Esophagus (tissue), 2 donors: ENCODE data around the gene DSTN. TPM values are rescaled to one million over a fixed set of nuclear protein-coding genes. Genes with fewer than 3 reads are reported as not detected.

Experiments used
- H3K27ac ChIP-seq, 2 donors: one replicate each; pipeline ENCODE4 v1.5.1; 2013; ENCODE audit warnings: low read depth in 2 of 2, mild to moderate bottlenecking in 2 of 2, inconsistent platforms in 1 of 2, low read length in 1 of 2, moderate library complexity in 1 of 2
- H3K27me3 ChIP-seq, 2 donors: one replicate each; pipeline ENCODE4 v1.6.1; 2013; ENCODE audit warnings: low read length in 2 of 2, control low read depth in 1 of 2, mild to moderate bottlenecking in 1 of 2; ENCODE audit not compliant: insufficient read depth in 2 of 2, control insufficient read depth in 1 of 2
- H3K36me3 ChIP-seq, 2 donors: one replicate each; pipeline ENCODE4 v1.6.1; 2013; ENCODE audit warnings: low read length in 1 of 2; ENCODE audit not compliant: control insufficient read depth in 2 of 2, insufficient read depth in 2 of 2
- H3K4me1 ChIP-seq, 2 donors: one replicate each; pipeline ENCODE4 v1.6.1; 2013; ENCODE audit warnings: low read length in 1 of 2; ENCODE audit not compliant: control insufficient read depth in 2 of 2, insufficient read depth in 2 of 2
- H3K4me3 ChIP-seq, 2 donors: one replicate each; pipeline ENCODE4 v1.5.1; 2013; ENCODE audit warnings: low read length in 2 of 2, mild to moderate bottlenecking in 2 of 2, low read depth in 1 of 2, moderate library complexity in 1 of 2
- H3K9me3 ChIP-seq, 2 donors: one replicate each; pipeline ENCODE4 v1.6.1; 2013; ENCODE audit warnings: mild to moderate bottlenecking in 2 of 2, low read depth in 1 of 2, low read length in 1 of 2, moderate library complexity in 1 of 2; ENCODE audit not compliant: control insufficient read depth in 2 of 2, insufficient read depth in 1 of 2
- WGBS, 2 donors: extraction: QIAGEN DNeasy Blood & Tissue Kit; methylation state at CpG; one replicate each; pipeline ENCODE4 v1.1.7; 2013; 5-methylcytosine and 5-hydroxymethylcytosine counted together
- polyA plus RNA-seq, 2 donors: library from polyadenylated mRNA; stranded (reverse); fragments of 200-250 nt; gene quantifications; one replicate each; pipeline ENCODE4 v1.2.3, GENCODE V29; 2013
- donor health status: healthy with polysubstance abuse.
- donor health status: Bipolar disorder and iron deficiency.

Gene DSTN
- polyA plus RNA-seq, 2 donors: 301 to 455 TPM

DNA sequence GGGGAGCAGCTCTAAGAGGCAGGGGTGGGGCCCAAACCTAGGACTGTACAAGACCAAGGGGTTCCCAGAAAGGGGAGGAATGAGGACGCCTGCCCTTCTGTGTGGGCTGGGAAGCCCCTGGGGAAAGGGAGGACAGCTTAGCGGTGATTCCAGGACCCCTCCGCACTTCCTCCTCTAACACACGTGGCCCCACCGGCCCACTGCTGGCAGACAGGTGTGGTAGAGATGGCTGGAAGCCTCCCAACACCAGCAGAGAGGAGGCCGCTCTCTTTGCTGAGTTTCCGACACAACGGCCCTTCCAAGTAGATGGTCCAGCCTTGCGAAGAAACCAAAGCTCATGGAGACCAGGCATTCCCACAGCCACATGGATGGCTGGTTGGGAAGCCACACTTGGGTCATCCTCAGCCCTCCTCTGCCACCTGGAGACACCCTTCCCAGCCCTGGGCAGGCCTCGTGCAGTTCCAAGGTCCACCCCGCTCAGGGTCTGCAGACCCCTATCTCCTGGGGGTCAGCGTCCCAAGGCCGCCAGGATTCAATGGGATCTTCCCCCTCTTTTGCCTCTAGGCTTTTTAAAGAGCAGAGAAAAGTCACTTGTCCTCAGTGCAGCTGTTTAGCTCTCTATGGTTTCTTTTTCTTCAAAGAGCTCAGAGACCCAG is 68.2 kb downstream of the DSTN start:
- Histone ChIP-seq H3K4me3 (no peak overlapping the region), H3K4me1 (peaks cover 0 to 7% of the 10 kb centered on the region in 2 donors), H3K27ac (no peak overlapping the region), H3K9me3 (no peaks in the 10 kb centered on the region), H3K27me3 (no peaks in the 10 kb centered on the region), H3K36me3 (peaks cover 4 to 83% of the 10 kb centered on the region in 2 donors)
- 80 to 85% methylated on average over 13 of the region's 13 CpGs for WGBS, 2 donors

DNA sequence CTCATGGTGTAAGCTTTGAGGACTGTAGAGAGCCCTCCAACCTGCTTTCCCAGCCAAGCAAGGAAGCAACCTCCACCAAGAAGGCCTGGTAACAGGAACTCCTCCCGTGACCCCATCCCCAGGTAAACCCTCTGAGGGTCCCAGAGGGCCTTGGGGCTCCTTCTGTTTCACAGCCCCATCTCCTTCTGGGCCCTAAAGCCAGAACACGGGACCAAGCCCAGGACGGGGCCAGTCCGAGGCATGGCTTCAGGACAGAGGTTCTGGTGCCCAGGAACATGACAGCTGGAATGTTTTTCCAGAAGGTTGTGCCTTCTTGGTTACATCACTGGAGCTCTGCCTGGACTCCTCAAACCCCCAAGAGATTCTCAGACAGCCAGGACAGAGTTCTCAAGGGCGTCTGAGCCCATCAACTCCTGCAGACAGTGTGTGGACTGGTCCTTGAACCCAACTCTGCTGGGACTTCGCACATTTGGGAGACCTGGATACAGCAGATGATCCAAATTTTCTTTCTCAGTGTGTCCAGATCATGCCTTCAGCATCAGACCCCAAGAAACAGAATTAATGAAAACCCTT is 69.0 kb downstream of the DSTN start:
- Histone ChIP-seq H3K9me3 (no peaks in the 10 kb centered on the region), H3K27ac (no peak overlapping the region), H3K4me1 (peaks cover 0 to 7% of the 10 kb centered on the region in 2 donors), H3K4me3 (no peak overlapping the region), H3K36me3 (peaks cover 4 to 75% of the 10 kb centered on the region in 2 donors), H3K27me3 (no peaks in the 10 kb centered on the region)
- 77 to 90% methylated on average over 6 of the region's 6 CpGs for WGBS, 2 donors

GRCh38 chr20:17640146-17640874 is 70.4 kb downstream of the DSTN start:
- H3K4me1 ChIP-seq: peaks cover 0 to 4% of the 10 kb centered on the region in 2 donors
- no peak overlapping the region for H3K4me3 ChIP-seq
- no peak overlapping the region for H3K27ac ChIP-seq
- no peaks in the 10 kb centered on the region for H3K27me3 ChIP-seq
- WGBS, 2 donors: 82 to 90% methylated on average over 12 of the region's 12 CpGs
- no peaks in the 10 kb centered on the region for H3K9me3 ChIP-seq
- H3K36me3 ChIP-seq: peaks cover 2 to 61% of the 10 kb centered on the region in 2 donors

DNA sequence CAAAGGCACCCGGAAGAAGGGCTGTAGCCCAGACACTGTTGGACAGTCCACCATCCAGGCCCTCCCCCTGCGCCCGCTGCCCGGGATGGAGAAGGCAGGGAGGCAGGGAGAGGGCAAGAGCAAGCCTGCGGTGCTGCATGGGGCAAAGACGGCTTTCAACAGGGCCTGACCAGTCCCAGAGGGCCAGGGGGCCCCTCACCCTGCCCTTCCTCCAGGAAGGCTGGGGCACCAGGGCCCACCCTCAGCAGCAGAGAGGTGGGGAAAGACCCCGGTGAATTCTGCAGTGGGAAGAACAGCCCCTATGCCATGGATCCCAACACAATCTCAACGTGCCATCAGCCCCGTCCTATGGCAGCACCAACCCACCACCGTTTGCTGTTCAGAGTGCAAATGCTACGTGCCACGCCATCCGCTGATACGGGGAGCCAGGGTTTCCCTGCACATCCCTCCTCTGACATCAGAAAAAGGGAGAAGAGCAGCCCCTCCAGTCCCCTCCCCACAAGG is 71.1 kb downstream of the DSTN start:
- H3K27ac ChIP-seq: no peak overlapping the region
- H3K4me1 ChIP-seq: peaks cover 0 to 3% of the 10 kb centered on the region in 2 donors
- 87 to 94% methylated on average over 14 of the region's 14 CpGs for WGBS, 2 donors
- H3K27me3 ChIP-seq: no peaks in the 10 kb centered on the region
- no peaks in the 10 kb centered on the region for H3K9me3 ChIP-seq
- H3K4me3 ChIP-seq: no peak overlapping the region
- H3K36me3 ChIP-seq: peaks cover 0 to 55% of the 10 kb centered on the region in 2 donors

GRCh38 chr20:17641520-17641964 is 71.7 kb downstream of the DSTN start:
- Histone ChIP-seq H3K36me3 (peaks cover 0 to 50% of the 10 kb centered on the region in 2 donors), H3K4me3 (no peak overlapping the region), H3K9me3 (no peaks in the 10 kb centered on the region), H3K27ac (no peak overlapping the region), H3K4me1 (peaks cover 0 to under 1% of the 10 kb centered on the region in 2 donors), H3K27me3 (no peaks in the 10 kb centered on the region)
- WGBS, 2 donors: 81 to 86% methylated on average over 18 of the region's 18 CpGs

DNA sequence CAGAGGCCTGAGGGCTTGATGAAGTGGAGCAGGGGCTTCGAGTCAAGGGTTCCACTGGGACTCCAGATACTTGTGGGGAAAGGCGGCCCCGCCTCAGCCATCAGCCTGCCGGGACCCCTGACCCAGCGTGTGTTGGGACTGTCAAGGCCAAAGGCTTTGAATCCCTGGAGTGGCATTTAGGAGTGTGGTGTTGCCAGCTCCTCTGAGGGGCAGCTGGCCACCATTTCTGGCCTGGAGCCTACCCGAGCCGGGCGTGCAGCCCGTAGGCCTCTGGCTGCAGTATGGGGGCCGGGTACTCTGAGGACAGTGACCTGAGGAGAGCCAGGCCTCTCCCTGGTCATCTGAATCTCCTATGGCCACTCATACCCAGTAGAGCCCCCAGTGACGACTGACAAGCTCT is 72.1 kb downstream of the DSTN start:
- Histone ChIP-seq H3K4me3 (no peak overlapping the region), H3K27me3 (no peaks in the 10 kb centered on the region), H3K4me1 (no peaks in the 10 kb centered on the region), H3K36me3 (peaks cover 0 to 46% of the 10 kb centered on the region in 2 donors), H3K9me3 (no peaks in the 10 kb centered on the region), H3K27ac (no peak overlapping the region)
- WGBS, 2 donors: 76 to 89% methylated on average over 11 of the region's 11 CpGs

GRCh38 chr20:17642404-17643269 is 72.8 kb downstream of the DSTN start:
- whole genome bisulfite sequencing, 2 donors: 77 to 81% methylated on average over 19 of the region's 19 CpGs
- Histone ChIP-seq H3K36me3 (peaks cover 0 to 40% of the 10 kb centered on the region in 2 donors), H3K27ac (peak overlapping the region in 1 of 2 donors; percentile 9), H3K27me3 (no peaks in the 10 kb centered on the region), H3K4me1 (no peaks in the 10 kb centered on the region), H3K4me3 (no peak overlapping the region), H3K9me3 (no peaks in the 10 kb centered on the region)

DNA sequence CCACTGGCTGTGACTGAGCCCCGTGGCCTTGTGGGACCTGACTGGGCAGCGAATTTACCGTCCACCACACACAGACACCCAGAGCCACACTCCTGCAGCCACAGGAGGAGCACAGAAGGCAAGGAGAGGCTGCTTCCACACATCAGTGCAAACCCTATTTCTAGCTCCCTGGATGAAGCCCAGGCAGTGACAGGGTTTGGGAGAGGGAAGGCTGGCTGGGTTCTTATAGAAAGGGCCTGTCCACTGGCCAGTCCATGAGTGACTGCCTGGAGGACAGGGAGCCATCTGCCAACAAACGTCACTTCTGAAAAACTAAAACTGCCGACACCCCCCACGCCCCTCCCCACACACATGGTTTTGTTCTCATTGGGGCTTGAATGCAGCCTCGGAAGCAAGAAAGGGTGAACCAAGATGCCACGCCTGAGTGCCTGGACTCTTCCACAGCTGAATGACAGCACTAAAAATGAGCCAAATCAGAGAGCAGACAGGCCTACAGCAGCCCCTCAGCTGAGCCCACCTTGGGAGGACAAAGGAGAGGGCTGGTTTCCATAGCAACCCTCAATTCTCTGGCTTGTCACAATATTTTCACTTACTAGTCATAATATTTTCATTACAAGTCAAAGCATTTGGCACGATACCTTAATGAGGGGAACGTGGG is 73.8 kb downstream of the DSTN start:
- H3K4me3 ChIP-seq: no peak overlapping the region
- no peaks in the 10 kb centered on the region for H3K4me1 ChIP-seq
- no peaks in the 10 kb centered on the region for H3K9me3 ChIP-seq
- WGBS, 2 donors: 62 to 67% methylated on average over 10 of the region's 10 CpGs
- no peak overlapping the region for H3K27ac ChIP-seq
- H3K27me3 ChIP-seq: no peaks in the 10 kb centered on the region
- H3K36me3 ChIP-seq: peaks cover 0 to 31% of the 10 kb centered on the region in 2 donors
